Muscle of arm (tissue), 12 donors: ENCODE data around the gene MAP2K1. TPM values are rescaled to one million over a fixed set of nuclear protein-coding genes. Genes with fewer than 3 reads are reported as not detected.
"Not testable (repeated sequence)": the region's sequence is repeated elsewhere in the genome, so short reads cannot be mapped to it uniquely, and the experiment has no call there.

Source experiments
- DNase-seq: peaks from one replicate; pipeline ENCODE4 v3.0.0-alpha.2; 2013
- polyA plus RNA-seq, 12 donors: library from polyadenylated mRNA; unstranded; fragments of 120-200 nt; gene quantifications; one replicate each; pipeline ENCODE4 v1.2.1, GENCODE V29; 2013; ENCODE audit not compliant: insufficient read length in 12 of 12

The MAP2K1 gene
- polyA plus RNA-seq, 12 donors = 61.1 to 183 (median 113) TPM; not detected in 1

DNA sequence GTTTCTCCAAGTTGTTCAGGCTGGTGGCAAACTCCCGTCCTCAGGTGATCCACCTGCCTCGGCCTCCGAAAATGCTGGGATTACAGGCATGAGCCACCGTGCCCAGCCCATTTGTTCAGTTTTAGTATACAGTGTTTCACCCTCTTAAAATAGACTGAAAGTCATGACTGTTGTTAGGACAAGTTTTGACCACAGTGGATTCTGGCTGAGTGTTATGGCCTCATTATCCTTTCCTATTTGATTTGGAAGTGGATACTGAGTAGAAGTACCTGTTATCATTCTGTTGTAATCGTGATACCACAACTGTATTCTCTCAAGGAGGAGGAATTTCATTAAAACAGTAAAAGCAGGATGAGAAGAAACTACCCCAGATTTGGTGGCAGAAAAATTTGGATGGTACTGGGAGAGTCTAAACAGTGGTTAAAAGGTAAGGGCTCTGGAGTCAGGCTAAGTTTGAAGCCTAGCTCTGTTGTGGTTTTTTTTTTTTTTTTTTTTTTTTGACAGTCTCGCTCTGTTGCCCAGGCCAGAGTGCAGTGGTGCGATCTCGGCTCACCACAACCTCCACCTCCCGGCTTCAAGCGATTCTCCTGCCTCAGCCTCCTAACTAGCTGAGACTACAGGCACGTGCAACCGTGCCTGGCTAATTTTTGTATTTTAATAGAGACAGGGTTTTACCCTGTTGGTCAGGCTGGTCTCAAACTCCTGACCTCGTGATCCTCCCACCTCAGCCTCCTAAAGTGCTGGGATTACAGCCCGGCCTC is 2.6 kb downstream of the MAP2K1 start:
- no peak for DNase-seq

- DNase-seq = no peak
Observed at GRCh38 chr15:66389859-66390381, 3.2 kb downstream of the MAP2K1 start.

DNA sequence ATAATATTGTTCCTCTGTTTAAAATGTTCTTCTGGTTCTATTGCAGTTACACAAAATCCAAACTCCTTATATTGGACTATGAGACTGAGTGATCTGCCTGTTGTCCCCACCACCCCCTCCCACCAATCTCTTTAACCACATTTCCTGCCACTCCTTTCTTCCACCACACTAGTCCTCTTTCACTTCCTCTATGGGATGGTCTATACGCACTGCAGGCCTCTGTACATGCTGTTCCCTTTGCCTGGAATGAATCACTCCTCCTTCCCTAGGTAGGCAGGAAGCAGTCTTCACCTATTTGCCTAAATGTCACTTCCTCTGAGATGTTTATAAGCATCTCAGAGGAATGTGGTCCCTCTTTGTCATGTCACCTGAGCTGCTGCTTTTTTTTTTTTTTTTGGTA is 4.0 kb downstream of the MAP2K1 start:
- DNase-seq = no peak

DNA sequence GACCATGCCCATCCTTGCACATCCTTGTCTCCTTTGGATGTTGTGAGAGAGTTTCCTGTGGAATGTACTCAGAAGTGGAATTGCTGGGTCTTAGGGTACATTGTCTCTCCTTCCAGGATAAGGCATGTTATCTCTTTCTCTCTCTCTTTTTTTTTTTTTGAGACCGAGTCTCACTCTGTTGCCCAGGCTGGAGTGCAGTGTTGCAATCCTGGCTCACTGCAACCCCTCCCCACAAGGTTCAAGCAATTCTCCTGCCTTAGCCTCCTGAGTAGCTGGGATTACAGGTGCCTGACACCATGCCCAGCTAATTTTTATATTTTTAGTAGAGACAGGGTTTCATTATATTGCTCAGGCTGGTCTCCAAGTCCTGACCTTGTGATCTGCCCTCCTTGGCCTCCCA is 6.3 kb downstream of the MAP2K1 start:
- DNase-seq = not testable (repeated sequence)

GRCh38 chr15:66394472-66394871 is 7.8 kb downstream of the MAP2K1 start:
- no peak for DNase-seq

DNA sequence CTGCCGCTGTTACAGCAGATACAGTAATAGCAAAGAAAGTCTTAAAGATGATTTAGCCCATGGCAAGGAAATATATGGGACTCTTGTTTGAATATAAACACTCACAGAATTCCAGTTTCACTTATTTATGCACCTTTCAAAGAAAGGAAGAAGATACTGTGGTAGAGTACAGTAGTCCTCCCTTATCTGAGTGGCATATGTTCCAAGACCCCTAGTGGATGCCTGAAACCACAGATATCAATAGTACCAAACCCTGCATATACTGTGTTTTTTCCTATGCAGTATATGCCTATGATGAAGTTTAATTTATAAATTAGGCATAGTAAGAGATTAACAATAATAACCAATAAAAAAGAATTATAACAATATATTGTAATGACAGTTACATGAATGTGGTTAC is 8.2 kb downstream of the MAP2K1 start:
- no peak for DNase-seq

DNA sequence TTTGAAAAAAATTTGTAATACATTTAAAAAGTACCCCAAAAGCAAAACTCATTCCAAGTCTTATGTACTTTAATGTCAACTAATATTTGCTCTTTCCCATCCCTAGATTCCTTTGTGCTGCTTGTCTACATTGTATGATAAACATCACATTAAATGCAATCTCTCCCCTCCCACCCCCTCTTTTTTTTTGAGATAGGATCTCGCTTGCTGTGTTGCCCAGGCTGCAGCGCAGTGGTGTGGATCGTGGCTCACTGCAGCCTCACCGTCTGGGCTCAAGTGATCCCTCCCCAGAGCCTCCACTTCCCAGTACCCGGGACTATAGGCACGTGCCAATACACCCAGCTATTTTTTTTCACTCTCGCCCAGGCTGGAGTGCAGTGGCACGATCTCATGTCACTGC is 12.6 kb downstream of the MAP2K1 start:
- no peak for DNase-seq

DNA sequence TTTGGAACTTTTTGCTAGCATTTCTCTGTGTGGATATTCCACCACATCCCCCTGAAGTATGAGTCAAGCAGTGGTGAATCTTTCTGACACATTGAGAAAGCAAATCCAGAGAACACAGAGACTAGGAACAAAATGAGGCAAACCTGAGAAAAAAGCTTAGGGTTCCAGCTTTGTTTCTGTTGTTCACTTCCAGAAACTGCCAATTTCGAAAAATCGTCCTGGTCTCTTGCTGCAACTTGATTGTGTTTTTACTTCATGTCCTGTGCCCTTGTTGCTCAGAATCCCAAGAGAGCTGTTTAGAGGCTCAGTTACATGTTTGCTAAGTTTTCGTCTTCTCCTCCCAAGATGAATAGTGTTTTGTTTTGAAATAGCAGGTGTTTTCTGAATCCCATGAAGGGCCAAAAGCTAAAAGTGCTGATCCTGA is 13.7 kb downstream of the MAP2K1 start:
- no peak for DNase-seq

GRCh38 chr15:66401130-66402021 is 14.7 kb downstream of the MAP2K1 start:
- DNase-seq = no peak

- DNase-seq = no peak
Observed at GRCh38 chr15:66402761-66403284, 16.1 kb downstream of the MAP2K1 start.

DNA sequence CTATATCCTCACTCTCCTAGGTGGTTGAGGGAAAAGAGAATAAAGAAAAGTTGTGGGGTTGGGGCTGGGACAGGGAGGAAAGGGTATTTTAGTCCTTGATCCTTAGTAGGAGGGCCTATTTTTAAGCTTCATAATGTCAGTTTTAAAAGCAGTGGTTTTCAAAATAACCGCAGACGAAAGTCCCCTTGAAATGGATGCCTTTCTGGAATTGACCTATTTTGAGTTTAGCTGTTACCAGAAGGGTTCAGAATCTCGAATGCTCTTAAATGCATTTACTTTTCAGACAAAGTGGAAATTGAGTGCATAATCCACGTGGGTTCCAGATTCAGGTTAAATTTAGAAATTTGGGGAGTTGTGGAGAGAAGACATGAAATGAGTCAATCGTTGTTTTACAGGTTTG is 16.6 kb downstream of the MAP2K1 start:
- no peak for DNase-seq

GRCh38 chr15:66404122-66404521 is 17.4 kb downstream of the MAP2K1 start:
- no peak for DNase-seq

DNA sequence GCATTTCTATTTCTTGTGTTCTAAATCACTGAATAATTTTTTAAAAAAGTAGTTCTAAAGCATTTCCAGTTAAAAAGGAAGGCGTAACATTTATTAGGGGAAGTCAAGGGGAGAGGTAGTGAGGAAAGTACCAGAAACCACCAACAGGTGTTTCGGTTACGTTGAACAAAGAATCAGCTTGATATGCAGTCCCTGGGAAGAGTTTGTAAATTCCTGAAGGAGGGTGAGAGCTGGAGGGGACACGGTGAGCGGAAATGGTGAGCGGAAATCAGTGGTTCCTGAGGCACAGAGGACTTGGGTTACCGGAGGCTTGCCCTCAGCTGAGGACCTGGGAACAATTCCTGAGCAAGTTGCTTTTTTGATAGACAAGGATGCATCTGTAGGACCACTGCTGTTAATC is 17.8 kb downstream of the MAP2K1 start:
- DNase-seq = no peak

- DNase-seq = no peak
Observed at GRCh38 chr15:66405007-66405406, 18.3 kb downstream of the MAP2K1 start.

DNA sequence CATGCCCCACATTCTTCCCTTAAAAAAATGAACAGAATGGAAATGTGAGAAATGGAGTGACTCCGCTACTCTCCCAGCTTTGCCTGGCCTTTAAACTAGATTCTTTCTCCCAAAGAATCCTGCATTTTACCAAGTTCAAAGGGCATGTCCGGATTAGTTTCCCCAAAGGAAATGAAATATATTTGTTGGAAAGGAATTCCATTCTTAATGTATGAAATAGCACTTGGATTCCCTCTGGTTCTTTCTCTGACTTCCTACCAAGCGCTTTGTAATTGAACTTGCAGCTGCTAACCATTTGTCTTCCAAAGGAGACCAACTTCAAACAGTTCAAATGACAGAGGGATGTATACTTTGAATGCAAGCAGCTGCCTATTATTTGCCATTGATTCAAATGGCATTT is 18.9 kb downstream of the MAP2K1 start:
- peak; percentile 73 for DNase-seq

- DNase-seq = no peak
Observed at GRCh38 chr15:66408254-66408653, 21.5 kb downstream of the MAP2K1 start.

GRCh38 chr15:66408675-66409282 is 22.1 kb downstream of the MAP2K1 start:
- no peak for DNase-seq

DNA sequence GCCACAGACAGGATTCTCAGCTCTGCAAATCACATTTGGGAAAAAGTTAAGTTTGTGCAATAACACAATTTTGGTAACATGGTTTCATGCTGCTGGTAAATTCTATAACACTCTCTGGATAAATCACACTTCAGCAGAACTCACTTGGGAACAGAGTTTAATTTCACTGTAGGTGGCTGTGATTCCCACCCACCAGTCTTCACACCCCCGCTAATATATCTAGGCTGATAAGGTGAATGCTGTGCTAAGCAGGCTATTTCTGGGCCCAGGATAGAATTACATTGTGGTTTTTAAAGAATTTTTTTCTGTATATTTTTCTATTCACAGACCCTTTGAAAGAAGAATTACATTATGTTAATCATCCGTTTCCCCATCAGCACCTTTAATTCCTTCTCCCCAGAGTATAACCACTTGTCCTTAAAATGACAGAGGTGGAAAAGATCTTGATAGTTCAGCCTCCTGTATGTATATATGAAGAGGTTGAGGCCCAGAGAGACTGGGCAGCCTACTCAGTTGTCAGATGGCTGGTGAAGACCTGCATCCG is 22.9 kb downstream of the MAP2K1 start:
- DNase-seq = no peak

- DNase-seq = no peak
Observed at GRCh38 chr15:66411190-66411589, 24.5 kb downstream of the MAP2K1 start.

DNA sequence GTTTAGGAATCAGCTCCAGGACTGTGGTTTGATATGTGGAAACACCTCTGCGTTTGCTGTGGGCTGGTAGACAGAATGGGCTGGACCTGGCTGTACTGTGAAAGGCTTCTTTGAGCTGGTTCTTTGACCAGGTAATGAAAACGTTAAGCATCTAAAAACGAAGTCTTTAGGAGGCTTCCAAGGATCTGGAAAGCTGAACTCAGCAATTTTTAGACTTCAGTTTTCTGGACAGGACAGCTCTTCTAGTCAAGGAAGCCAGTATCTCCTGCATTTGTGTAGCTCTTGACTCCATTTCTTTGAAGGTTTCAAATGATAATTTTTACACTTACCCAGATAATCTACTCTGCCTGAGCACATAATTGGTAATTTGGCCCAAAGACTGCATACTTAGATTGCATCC is 25.5 kb downstream of the MAP2K1 start:
- DNase-seq = no peak

GRCh38 chr15:66413579-66413978 is 26.9 kb downstream of the MAP2K1 start:
- DNase-seq = no peak

GRCh38 chr15:66415360-66415759 is 28.6 kb downstream of the MAP2K1 start:
- DNase-seq = no peak
